Fibroblast of lung (primary cell): ENCODE results near the gene JOSD2. TPM values are rescaled to one million over a fixed set of nuclear protein-coding genes. Genes with fewer than 3 reads are reported as not detected.

Source experiments
- DNase-seq, 2 donors: peaks; one replicate each; pipeline versions ENCODE4 v3.0.0 to v3.0.0-alpha.2; 2010; ENCODE audit warnings: low read depth in 2 of 2
- H2AFZ ChIP-seq: 2 replicates; pipeline ENCODE4 v1.5.1; 2012; ENCODE audit warnings: low read length, control low read depth, inconsistent platforms
- H3K27ac ChIP-seq: 2 replicates; pipeline ENCODE4 v1.5.1; 2011; ENCODE audit warnings: low read length, control low read depth; ENCODE audit not compliant: insufficient read depth
- H3K27me3 ChIP-seq: 2 replicates; pipeline ENCODE4 v1.5.1; 2011; ENCODE audit warnings: mild to moderate bottlenecking, low read length; ENCODE audit not compliant: control insufficient read depth, insufficient read depth
- H3K36me3 ChIP-seq: 2 replicates; pipeline ENCODE4 v1.5.1; 2011; ENCODE audit warnings: low read length; ENCODE audit not compliant: control insufficient read depth, insufficient read depth
- H3K4me1 ChIP-seq: 2 replicates; pipeline ENCODE4 v1.5.1; 2011; ENCODE audit warnings: low read length; ENCODE audit not compliant: control insufficient read depth, insufficient read depth; ENCODE audit errors: extremely low read depth
- H3K4me2 ChIP-seq: 2 replicates; pipeline ENCODE4 v1.5.1; 2011; ENCODE audit warnings: low read length, control low read depth; ENCODE audit not compliant: insufficient read depth; ENCODE audit errors: extremely low read depth
- H3K4me3 ChIP-seq, 4 experiments: fragments of 200-600 bp in 1 of 4; sonication (generic) in 1 of 4; replicated peaks in 1 of 4; 2 replicates each; pipeline ENCODE4 v1.5.1; 2011 to 2016; ENCODE audit warnings: low read length in 4 of 4, low read depth in 3 of 4, mild to moderate bottlenecking in 3 of 4, control low read depth in 2 of 4, inconsistent platforms in 1 of 4, mixed read lengths in 1 of 4; ENCODE audit not compliant: insufficient read depth in 1 of 4; ENCODE audit errors: control extremely low read depth in 1 of 4
- H3K79me2 ChIP-seq: 2 replicates; pipeline ENCODE4 v1.5.1; 2012; ENCODE audit warnings: mild to moderate bottlenecking, low read length, inconsistent platforms; ENCODE audit not compliant: control insufficient read depth, insufficient read depth
- H3K9ac ChIP-seq: 2 replicates; pipeline ENCODE4 v1.5.1; 2011; ENCODE audit warnings: mild to moderate bottlenecking, low read length, control low read depth; ENCODE audit not compliant: insufficient read depth
- H3K9me3 ChIP-seq: 2 replicates; pipeline ENCODE4 v1.5.1; 2012; ENCODE audit warnings: low read depth, low read length; ENCODE audit not compliant: control insufficient read depth, insufficient read depth
- H4K20me1 ChIP-seq: 2 replicates; pipeline ENCODE4 v1.5.1; 2011; ENCODE audit warnings: low read length; ENCODE audit not compliant: control insufficient read depth, insufficient read depth; ENCODE audit errors: extremely low read depth
- CTCF ChIP-seq, 2 donors: IDR thresholded peaks in 1 of 2; conservative IDR thresholded peaks in 1 of 2; 1 replicate in 1 of 2; 2 replicates in 1 of 2; pipeline ENCODE4 v1.5.1; 2011 to 2012; ENCODE audit warnings: low read length in 2 of 2, control low read depth in 1 of 2, inconsistent platforms in 1 of 2, low read depth in 1 of 2, mild to moderate bottlenecking in 1 of 2
- EZH2 ChIP-seq: IDR thresholded peaks from 2 replicates; pipeline ENCODE4 v1.5.1; 2012; ENCODE audit warnings: low read length, control low read depth, mild to moderate bottlenecking; ENCODE audit errors: missing control alignments
- polyA plus RNA-seq, 2 donors: library from polyadenylated mRNA; depleted of rRNA in 1 of 2; stranded (reverse) in 1 of 2; unstranded in 1 of 2; fragments of >200 nt; gene quantifications; 2 replicates each; pipeline ENCODE4 v1.2.1, GENCODE V29; 2011 to 2012; ENCODE audit warnings: missing spikeins in 1 of 2
- total RNA-seq: library from RNA; depleted of rRNA; stranded (reverse); fragments of >200 nt; gene quantifications from 2 replicates; pipeline ENCODE4 v1.2.1, GENCODE V29; 2014

The JOSD2 gene
- total and polyA plus RNA-seq, 2 donors (not counting 1 experiment from before 2014, with no cell fraction given): 17.3 to 48.6 TPM

GRCh38 chr19:50516964-50517703 is 6.1 kb upstream of the JOSD2 start:
- Histone ChIP-seq H3K27me3 (no peaks in the 10 kb centered on the region), H3K9me3 (no peaks in the 10 kb centered on the region), H4K20me1 (no peaks in the 10 kb centered on the region), H3K36me3 (no peaks in the 10 kb centered on the region), H3K4me1 (no peaks in the 10 kb centered on the region), H3K4me2 (no peak overlapping the region), H3K4me3 (no peak overlapping the region), H3K9ac (no peak overlapping the region), H3K27ac (no peak overlapping the region), H2AFZ (no peak overlapping the region), H3K79me2 (no peaks in the 10 kb centered on the region)
- no peak for TF ChIP-seq CTCF (conservative IDR thresholded peaks at IDR 0.05 in 1 of 2, IDR thresholded peaks at IDR 0.05 in 1 of 2; ENCODE audit: low read depth in 1 of 2, low read length in 2 of 2)
- no peak for TF ChIP-seq EZH2
- no peak for DNase-seq

GRCh38 chr19:50516456-50516855 is 5.5 kb upstream of the JOSD2 start:
- TF ChIP-seq EZH2 (no peak), CTCF (conservative IDR thresholded peaks at IDR 0.05 in 1 of 2, IDR thresholded peaks at IDR 0.05 in 1 of 2; ENCODE audit: low read depth in 1 of 2, low read length in 2 of 2) (no peak)

GRCh38 chr19:50515168-50515561 is 4.2 kb upstream of the JOSD2 start:
- no peak for DNase-seq
- H4K20me1 ChIP-seq: no peaks in the 10 kb centered on the region
- no peak overlapping the region for H2AFZ ChIP-seq
- H3K4me2 ChIP-seq: no peak overlapping the region
- H3K79me2 ChIP-seq: peaks cover 4% of the 10 kb centered on the region
- TF ChIP-seq CTCF (conservative IDR thresholded peaks at IDR 0.05 in 1 of 2, IDR thresholded peaks at IDR 0.05 in 1 of 2; ENCODE audit: low read depth in 1 of 2, low read length in 2 of 2): no peak
- no peak for TF ChIP-seq EZH2
- H3K27ac ChIP-seq: no peak overlapping the region
- no peak overlapping the region for H3K9ac ChIP-seq
- no peaks in the 10 kb centered on the region for H3K27me3 ChIP-seq
- no peaks in the 10 kb centered on the region for H3K4me1 ChIP-seq
- H3K4me3 ChIP-seq: no peak overlapping the region
- H3K9me3 ChIP-seq: no peaks in the 10 kb centered on the region
- H3K36me3 ChIP-seq: no peaks in the 10 kb centered on the region

More at GRCh38 chr19:50516456-50516855, 5.5 kb upstream of the JOSD2 start:
- no peak overlapping the region for H2AFZ ChIP-seq
- H3K4me3 ChIP-seq: no peak overlapping the region
- no peak for DNase-seq
- no peaks in the 10 kb centered on the region for H3K9me3 ChIP-seq
- H3K4me1 ChIP-seq: no peaks in the 10 kb centered on the region
- H3K79me2 ChIP-seq: no peaks in the 10 kb centered on the region
- H3K27ac ChIP-seq: no peak overlapping the region
- H3K36me3 ChIP-seq: no peaks in the 10 kb centered on the region
- no peak overlapping the region for H3K9ac ChIP-seq
- H3K4me2 ChIP-seq: no peak overlapping the region
- H3K27me3 ChIP-seq: no peaks in the 10 kb centered on the region
- no peaks in the 10 kb centered on the region for H4K20me1 ChIP-seq
